ENCODE results near the gene TWIST2. TPM values are rescaled to one million over a fixed set of nuclear protein-coding genes. Genes with fewer than 3 reads are reported as not detected.

The TWIST2 gene
- polyA plus RNA-seq, 1 of the 3 experiments (the other 2 are of a cell fraction): 19.5 TPM

DNA sequence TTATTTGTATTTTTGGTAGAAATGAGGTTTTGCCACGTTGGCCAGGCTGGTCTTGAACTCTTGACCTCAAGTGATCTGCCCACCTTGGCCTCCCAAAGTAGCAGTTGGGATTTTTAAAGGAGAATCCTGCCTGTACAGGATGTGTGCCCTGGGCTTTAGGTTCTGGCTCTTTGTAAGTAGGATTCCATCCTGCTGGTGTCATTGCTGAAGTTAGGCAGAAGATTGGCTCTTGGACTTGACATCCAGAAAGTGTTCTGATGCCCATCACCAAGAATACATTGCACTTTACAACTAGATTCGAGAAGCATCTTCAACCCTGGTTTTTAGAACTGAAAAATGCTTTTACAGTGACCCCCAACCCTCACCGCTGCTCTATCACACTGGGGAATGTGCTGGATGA, 4.4 kb upstream of the TWIST2 start:
- ChIA-PET CTCF (no interaction called here), POLR2A (no interaction called here)
- Histone ChIP-seq H3K27me3 (ENCODE audit: insufficient read depth) (no peaks in the 10 kb centered on the region), H3K9me3 (no peaks in the 10 kb centered on the region; the same call in 1 of the 2 replicates), H3F3A (replicated peaks; ENCODE audit: insufficient read depth) (no peaks in the 10 kb centered on the region), H3K79me2 (ENCODE audit: insufficient read depth) (no peaks in the 10 kb centered on the region), H2AFZ (ENCODE audit: low read depth) (no peak overlapping the region), H3K36me3 (replicated peaks in 1 of 2; ENCODE audit: control insufficient read depth in 1 of 2, insufficient read depth in 2 of 2, low read length in 1 of 2) (no peaks in the 10 kb centered on the region), H3K27ac (ENCODE audit: low read depth in 2 of 2, low read length in 1 of 2) (no peak overlapping the region), H4K20me1 (ENCODE audit: insufficient read depth) (no peaks in the 10 kb centered on the region), H3K4me3 (ENCODE audit: low read depth in 2 of 2, low read length in 1 of 2) (no peak overlapping the region), H3K9ac (no peak overlapping the region), H3K4me1 (ENCODE audit: control insufficient read depth in 1 of 2, insufficient read depth in 2 of 2, low read depth in 1 of 2, low read length in 1 of 2) (no peaks in the 10 kb centered on the region; a peak in 1 of 4 replicates), H3K9me2 (no peaks in the 10 kb centered on the region), H3K4me2 (no peak overlapping the region)
- 46% methylated on average over 3 of the region's 3 CpGs for WGBS (ENCODE audit: low lambda C conversion rate)
- DNase-seq: no peak
- no peak for TF ChIP-seq GABPA (IDR thresholded peaks at IDR 0.05; ENCODE audit: low read depth)
- TF ChIP-seq EP300 (IDR thresholded peaks at IDR 0.05; ENCODE audit: borderline replicate concordance in 1 of 2, low read depth in 1 of 2, low read length in 1 of 2): no peak
- no peak for TF ChIP-seq SMC3 (IDR thresholded peaks at IDR 0.05; ENCODE audit: low read depth, low read length)
- TF ChIP-seq RCOR1 (IDR thresholded peaks at IDR 0.05; ENCODE audit: low read length): no peak

- no peaks in the 10 kb centered on the region; a peak in 1 of 4 replicates for H3K4me1 ChIP-seq (ENCODE audit: control insufficient read depth in 1 of 2, insufficient read depth in 2 of 2, low read depth in 1 of 2, low read length in 1 of 2)
- TF ChIP-seq, protein P1, sequence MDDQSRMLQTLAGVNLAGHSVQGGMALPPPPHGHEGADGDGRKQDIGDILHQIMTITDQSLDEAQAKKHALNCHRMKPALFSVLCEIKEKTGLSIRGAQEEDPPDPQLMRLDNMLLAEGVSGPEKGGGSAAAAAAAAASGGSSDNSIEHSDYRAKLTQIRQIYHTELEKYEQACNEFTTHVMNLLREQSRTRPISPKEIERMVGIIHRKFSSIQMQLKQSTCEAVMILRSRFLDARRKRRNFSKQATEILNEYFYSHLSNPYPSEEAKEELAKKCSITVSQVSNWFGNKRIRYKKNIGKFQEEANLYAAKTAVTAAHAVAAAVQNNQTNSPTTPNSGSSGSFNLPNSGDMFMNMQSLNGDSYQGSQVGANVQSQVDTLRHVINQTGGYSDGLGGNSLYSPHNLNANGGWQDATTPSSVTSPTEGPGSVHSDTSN (IDR thresholded peaks at IDR 0.05): no peak
- TF ChIP-seq, protein P2, sequence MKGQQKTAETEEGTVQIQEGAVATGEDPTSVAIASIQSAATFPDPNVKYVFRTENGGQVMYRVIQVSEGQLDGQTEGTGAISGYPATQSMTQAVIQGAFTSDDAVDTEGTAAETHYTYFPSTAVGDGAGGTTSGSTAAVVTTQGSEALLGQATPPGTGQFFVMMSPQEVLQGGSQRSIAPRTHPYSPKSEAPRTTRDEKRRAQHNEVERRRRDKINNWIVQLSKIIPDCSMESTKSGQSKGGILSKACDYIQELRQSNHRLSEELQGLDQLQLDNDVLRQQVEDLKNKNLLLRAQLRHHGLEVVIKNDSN (IDR thresholded peaks at IDR 0.05; ENCODE audit: borderline replicate concordance, low read depth): no peak
- TF ChIP-seq MAX (IDR thresholded peaks at IDR 0.05; ENCODE audit: low read depth) (no peak), USF2 (IDR thresholded peaks at IDR 0.05; ENCODE audit: borderline replicate concordance, low read depth, low read length) (no peak), SIN3A (IDR thresholded peaks at IDR 0.05; ENCODE audit: borderline replicate concordance, low read depth, low read length) (no peak), NFIC (IDR thresholded peaks at IDR 0.05; ENCODE audit: borderline replicate concordance) (no peak), RFX5 (IDR thresholded peaks at IDR 0.05; ENCODE audit: low read length) (no peak), NRF1 (IDR thresholded peaks at IDR 0.05; ENCODE audit: low read depth, low read length) (no peak), GABPA (IDR thresholded peaks at IDR 0.05; ENCODE audit: low read depth) (no peak), RCOR1 (IDR thresholded peaks at IDR 0.05; ENCODE audit: low read length) (no peak), REST (IDR thresholded peaks at IDR 0.05; ENCODE audit: low read depth, low read length) (no peak), FOXJ3 (CRISPR knock-in tag; IDR thresholded peaks at IDR 0.05) (no peak)
- no peak for DNase-seq
- no peak overlapping the region for H3K4me3 ChIP-seq (ENCODE audit: low read depth in 2 of 2, low read length in 1 of 2)
- no peaks in the 10 kb centered on the region for H3K36me3 ChIP-seq (replicated peaks in 1 of 2; ENCODE audit: control insufficient read depth in 1 of 2, insufficient read depth in 2 of 2, low read length in 1 of 2)
- no peaks in the 10 kb centered on the region for H3K27me3 ChIP-seq (ENCODE audit: insufficient read depth)
- no peak overlapping the region for H3K9ac ChIP-seq
- WGBS (ENCODE audit: low lambda C conversion rate): 95% methylated on average over 14 of the region's 21 CpGs
- H3K9me3 ChIP-seq: no peaks in the 10 kb centered on the region
- no peak overlapping the region for H2AFZ ChIP-seq (ENCODE audit: low read depth)
- ChIA-PET POLR2A (no interaction called here), CTCF (no interaction called here)
- H3K9me2 ChIP-seq: no peaks in the 10 kb centered on the region
- H3K79me2 ChIP-seq (ENCODE audit: insufficient read depth): peaks cover 8% of the 10 kb centered on the region
- H4K20me1 ChIP-seq (ENCODE audit: insufficient read depth): no peaks in the 10 kb centered on the region
- H3K27ac ChIP-seq (ENCODE audit: low read depth in 2 of 2, low read length in 1 of 2): no peak overlapping the region
- H3F3A ChIP-seq (replicated peaks; ENCODE audit: insufficient read depth): peaks cover 3% of the 10 kb centered on the region
- no peak overlapping the region for H3K4me2 ChIP-seq
Observed at GRCh38 chr2:238845583-238846377, 2.1 kb upstream of the TWIST2 start.
